B cell (primary cell): ENCODE results near the gene RNF114. TPM values are rescaled to one million over a fixed set of nuclear protein-coding genes. Genes with fewer than 3 reads are reported as not detected.

Experiments used
- ATAC-seq: fragments of 200-7000 bp; cut with Tn5 transposase; one replicate; pipeline ENCODE4 v1.10.0; 2021; ENCODE audit warnings: low read depth, mild to moderate bottlenecking, moderate number of reproducible peaks, moderate library complexity
- CTCF ChIA-PET: fragments of 350-600 bp; sonication (Branson Sonifier 250); formaldehyde crosslinking; loops from one replicate; lab custom pipeline; 2021; ENCODE audit warnings: antibody characterized with exemption, inconsistent platforms; lab: Charles Lee
- POLR2A ChIA-PET: fragments of 350-600 bp; sonication (Branson Sonifier 250); formaldehyde crosslinking; loops from one replicate; lab custom pipeline; 2021; ENCODE audit warnings: antibody characterized with exemption; lab: Charles Lee
- DNase-seq: peaks from one replicate; pipeline ENCODE4 v3.0.0; 2013
- H2AFZ ChIP-seq: 2 replicates; pipeline ENCODE4 v1.6.1; 2012; ENCODE audit warnings: mild to moderate bottlenecking, low read depth, low read length; ENCODE audit not compliant: insufficient read depth, poor library complexity, severe bottlenecking
- H3K27ac ChIP-seq, 2 donors: 1 replicate in 1 of 2; 2 replicates in 1 of 2; pipeline ENCODE4 v1.5.1; 2012 to 2013; ENCODE audit warnings: low read length in 2 of 2, mild to moderate bottlenecking in 2 of 2, moderate library complexity in 1 of 2
- H3K27me3 ChIP-seq, 4 experiments: fragments of 200-600 bp in 1 of 4; sonication (generic) in 1 of 4; replicated peaks in 1 of 4; 1 replicate in 2 of 4; 2 replicates in 2 of 4; pipeline versions ENCODE4 v1.6.1 to v1.7.0; 2013 to 2016; ENCODE audit warnings: low read length in 3 of 4, mild to moderate bottlenecking in 2 of 4, mixed read lengths in 1 of 4, moderate library complexity in 1 of 4; ENCODE audit not compliant: insufficient read depth in 4 of 4, control insufficient read depth in 3 of 4; ENCODE audit errors: control extremely low read depth in 1 of 4
- H3K36me3 ChIP-seq, 2 experiments: replicated peaks in 1 of 2; 1 replicate in 1 of 2; 2 replicates in 1 of 2; pipeline versions ENCODE4 v1.6.1 to v1.7.1; 2013; ENCODE audit warnings: low read length in 1 of 2; ENCODE audit not compliant: insufficient read depth in 2 of 2, control insufficient read depth in 1 of 2; ENCODE audit errors: control extremely low read depth in 1 of 2, extremely low read depth in 1 of 2
- H3K4me1 ChIP-seq, 2 donors: fragments of 200-600 bp in 1 of 2; sonication (generic) in 1 of 2; 1 replicate in 1 of 2; 2 replicates in 1 of 2; pipeline versions ENCODE4 v1.5.1 to v1.6.1; 2013 to 2017; ENCODE audit warnings: low read length in 2 of 2; ENCODE audit not compliant: control insufficient read depth in 2 of 2, insufficient read depth in 2 of 2
- H3K4me2 ChIP-seq: replicated peaks from 2 replicates; pipeline ENCODE3; 2012; ENCODE audit warnings: mild to moderate bottlenecking, low read depth, low read length; ENCODE audit not compliant: poor library complexity, severe bottlenecking
- H3K4me3 ChIP-seq, 5 experiments: fragments of 200-600 bp in 1 of 5; sonication (generic) in 1 of 5; 1 replicate in 3 of 5; 2 replicates in 2 of 5; pipeline versions ENCODE4 v1.5.1 to v1.7.0; 2011 to 2016; ENCODE audit warnings: low read length in 4 of 5, mild to moderate bottlenecking in 4 of 5, low read depth in 2 of 5, control low read depth in 1 of 5, moderate library complexity in 1 of 5; ENCODE audit not compliant: insufficient read depth in 1 of 5; ENCODE audit errors: control extremely low read depth in 1 of 5, extremely low read depth in 1 of 5
- H3K79me2 ChIP-seq: fragments of 200-600 bp; sonication (generic); one replicate; pipeline ENCODE4 v1.6.0; 2016; ENCODE audit warnings: low read length; ENCODE audit not compliant: control insufficient read depth, insufficient read depth
- H3K9ac ChIP-seq: fragments of 200-600 bp; sonication (generic); 2 replicates; pipeline ENCODE4 v1.6.1; 2017; ENCODE audit warnings: mild to moderate bottlenecking, low read length, moderate library complexity
- H3K9me3 ChIP-seq, 3 donors: one replicate each; pipeline versions ENCODE4 v1.6.1 to v1.7.1; 2013; ENCODE audit warnings: low read length in 2 of 3; ENCODE audit not compliant: control insufficient read depth in 2 of 3, insufficient read depth in 1 of 3; ENCODE audit errors: control extremely low read depth in 1 of 3
- H4K20me1 ChIP-seq: 2 replicates; pipeline ENCODE4 v1.6.0; 2012; ENCODE audit warnings: mild to moderate bottlenecking, low read length; ENCODE audit not compliant: insufficient read depth, control insufficient read depth, poor library complexity, severe bottlenecking
- H3K27ac Mint-ChIP-seq: one replicate; pipeline ENCODE4 v1.8.0; 2021; ENCODE audit warnings: mixed read lengths
- H3K27me3 Mint-ChIP-seq: one replicate; pipeline ENCODE4 v1.8.0; 2021; ENCODE audit warnings: mixed read lengths
- H3K4me1 Mint-ChIP-seq: one replicate; pipeline ENCODE4 v1.8.0; 2021; ENCODE audit warnings: mixed read lengths
- H3K4me3 Mint-ChIP-seq: one replicate; pipeline ENCODE4 v1.8.0; 2021; ENCODE audit warnings: mixed read lengths
- H3K9me3 Mint-ChIP-seq: one replicate; pipeline ENCODE4 v1.8.0; 2022; ENCODE audit warnings: mixed read lengths; ENCODE audit not compliant: insufficient read depth
- EZH2 ChIP-seq: IDR thresholded peaks from 2 replicates; pipeline ENCODE4 v1.6.1; 2012; ENCODE audit warnings: borderline replicate concordance, low read depth, mild to moderate bottlenecking, moderate library complexity, low read length; ENCODE audit not compliant: insufficient read depth, poor library complexity, severe bottlenecking
- WGBS: methylation state at CpG from one replicate; pipeline ENCODE4 v1.1.5; 2013; ENCODE audit warnings: missing lambda C conversion rate; ENCODE audit not compliant: insufficient coverage; 5-methylcytosine and 5-hydroxymethylcytosine counted together
- intact Hi-C: fragments of 100-400 bp; cut with micrococcal nuclease; formaldehyde crosslinking; loops from one replicate; pipeline ENCODE4 v1.10.0; 2022
- polyA plus RNA-seq: library from polyadenylated mRNA; depleted of rRNA; stranded (reverse); fragments of >200 nt; gene quantifications from 2 replicates; pipeline ENCODE4 v1.2.3, GENCODE V29; 2012
- total RNA-seq, 2 donors: library from RNA; stranded (reverse); fragments of 120-200 nt in 1 of 2; gene quantifications; 1 replicate in 1 of 2; 2 replicates in 1 of 2; pipeline versions ENCODE4 v1.2.3 to v1.2.4, GENCODE V29; 2013 to 2022
- TF ChIP-seq, protein P1 (sequence below): fragments of 200-600 bp; IDR thresholded peaks from one replicate; pipeline ENCODE4 v1.8.0; 2022; ENCODE audit warnings: antibody characterized with exemption, mild to moderate bottlenecking

The RNF114 gene
- total and polyA plus RNA-seq, 2 donors (not counting 1 experiment from before 2014, with no cell fraction given): 81.7 to 117 TPM

DNA sequence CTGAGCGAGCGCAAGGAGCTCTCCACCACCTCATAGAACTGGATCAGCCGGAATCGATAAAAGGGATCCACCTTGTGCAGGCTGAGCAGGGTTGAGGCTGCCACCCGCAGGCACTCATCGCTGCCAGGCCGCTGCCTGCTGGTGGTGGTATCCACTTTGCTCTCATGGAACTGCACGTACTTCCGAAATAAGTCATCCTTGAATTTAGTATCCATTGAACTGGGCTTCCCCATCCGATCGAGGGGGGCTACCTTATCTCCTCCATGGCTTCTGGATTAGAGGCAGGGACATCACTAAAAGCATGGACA, 28.0 kb upstream of the RNF114 start:
- POLR2A ChIA-PET: no interaction called here
- no peak overlapping the region for H3K4me3 Mint-ChIP-seq

DNA sequence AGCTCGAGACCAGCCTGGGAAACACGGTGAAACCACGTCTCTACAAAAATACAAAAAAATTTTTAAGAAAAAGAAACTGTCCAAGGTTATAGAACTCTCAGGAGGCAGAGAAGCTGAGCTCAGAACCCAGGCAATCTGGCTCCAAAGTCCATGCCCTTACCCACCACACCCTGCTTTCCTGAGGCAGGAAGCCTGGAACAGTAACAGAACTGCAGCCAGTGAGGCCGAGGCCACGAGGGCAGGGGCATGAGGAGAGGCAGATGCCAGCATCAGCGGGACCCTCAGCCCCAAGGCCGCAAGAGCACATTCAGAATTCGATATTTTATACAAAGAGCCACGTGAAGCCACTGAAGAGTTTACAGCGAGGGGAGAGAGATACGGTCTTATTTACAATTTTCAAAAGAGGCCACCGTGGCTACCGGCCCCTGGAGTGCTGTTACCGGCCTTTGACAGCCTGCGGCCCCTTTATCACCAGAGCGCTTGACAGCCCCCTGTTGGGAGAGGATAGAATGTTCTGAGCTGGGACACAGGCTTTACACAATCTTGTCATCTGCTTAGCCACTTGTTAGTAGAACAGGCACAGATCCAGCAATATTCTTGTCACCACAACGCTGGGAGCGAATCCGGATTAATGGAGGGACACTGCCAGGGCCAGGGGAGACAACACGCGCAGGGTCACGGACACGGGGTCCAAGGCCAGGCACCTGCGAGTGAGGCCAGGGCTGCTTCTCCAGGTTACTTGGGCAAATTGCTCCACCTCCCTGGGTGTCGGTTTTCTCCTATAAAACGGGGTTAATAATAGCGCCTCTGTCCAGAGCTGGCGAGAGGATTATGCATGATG, 26.5 kb upstream of the RNF114 start:
- Histone ChIP-seq H3K27me3 (no peaks in the 10 kb centered on the region), H3K9ac (no peak overlapping the region), H2AFZ (no peak overlapping the region), H3K36me3 (peaks cover 0 to 33% of the 10 kb centered on the region in 2 experiments), H3K4me1 (peaks cover 10 to 14% of the 10 kb centered on the region in 2 donors), H3K4me2 (no peak overlapping the region), H3K27ac (no peak overlapping the region), H3K4me3 (no peak overlapping the region), H3K9me3 (no peaks in the 10 kb centered on the region), H4K20me1 (peaks cover 22% of the 10 kb centered on the region), H3K79me2 (peaks cover 64% of the 10 kb centered on the region)
- H3K27me3 Mint-ChIP-seq: no peaks in the 10 kb centered on the region
- ChIA-PET POLR2A (no interaction called here), CTCF (interaction anchor here (0.6 to 1.7 kb wide), 4 partner anchors 10 to 367 kb away, joined by 3 to 5 read pairs (median 4); no protein-coding TSS in a partner anchor)
- TF ChIP-seq, protein P1, sequence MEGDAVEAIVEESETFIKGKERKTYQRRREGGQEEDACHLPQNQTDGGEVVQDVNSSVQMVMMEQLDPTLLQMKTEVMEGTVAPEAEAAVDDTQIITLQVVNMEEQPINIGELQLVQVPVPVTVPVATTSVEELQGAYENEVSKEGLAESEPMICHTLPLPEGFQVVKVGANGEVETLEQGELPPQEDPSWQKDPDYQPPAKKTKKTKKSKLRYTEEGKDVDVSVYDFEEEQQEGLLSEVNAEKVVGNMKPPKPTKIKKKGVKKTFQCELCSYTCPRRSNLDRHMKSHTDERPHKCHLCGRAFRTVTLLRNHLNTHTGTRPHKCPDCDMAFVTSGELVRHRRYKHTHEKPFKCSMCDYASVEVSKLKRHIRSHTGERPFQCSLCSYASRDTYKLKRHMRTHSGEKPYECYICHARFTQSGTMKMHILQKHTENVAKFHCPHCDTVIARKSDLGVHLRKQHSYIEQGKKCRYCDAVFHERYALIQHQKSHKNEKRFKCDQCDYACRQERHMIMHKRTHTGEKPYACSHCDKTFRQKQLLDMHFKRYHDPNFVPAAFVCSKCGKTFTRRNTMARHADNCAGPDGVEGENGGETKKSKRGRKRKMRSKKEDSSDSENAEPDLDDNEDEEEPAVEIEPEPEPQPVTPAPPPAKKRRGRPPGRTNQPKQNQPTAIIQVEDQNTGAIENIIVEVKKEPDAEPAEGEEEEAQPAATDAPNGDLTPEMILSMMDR: no peak
- no peak for TF ChIP-seq EZH2
- 94% methylated on average over 27 of the region's 28 CpGs for WGBS
- H3K9me3 Mint-ChIP-seq: no peaks in the 10 kb centered on the region
- H3K27ac Mint-ChIP-seq: no peak overlapping the region
- intact Hi-C loops: loop anchor here (10.0 kb wide), 1 partner anchor 195 kb away; the partner anchor contains the start of gene B4GALT5
- H3K4me1 Mint-ChIP-seq: peaks cover 18% of the 10 kb centered on the region
- H3K4me3 Mint-ChIP-seq: no peak overlapping the region
- ATAC-seq (no peak), DNase-seq (no peak)

More for the DNA sequence above, 28.0 kb upstream of the RNF114 start:
- no peaks in the 10 kb centered on the region for H3K27me3 Mint-ChIP-seq
- Histone ChIP-seq H2AFZ (no peak overlapping the region), H3K9ac (no peak overlapping the region), H3K4me3 (no peak overlapping the region), H3K9me3 (no peaks in the 10 kb centered on the region), H3K79me2 (peaks cover 49% of the 10 kb centered on the region), H3K36me3 (peaks cover 3 to 42% of the 10 kb centered on the region in 2 experiments), H3K4me1 (peaks cover 0 to under 1% of the 10 kb centered on the region in 2 donors), H4K20me1 (peaks cover 13% of the 10 kb centered on the region), H3K27ac (no peak overlapping the region), H3K27me3 (no peaks in the 10 kb centered on the region), H3K4me2 (no peak overlapping the region)
- TF ChIP-seq EZH2: no peak
- TF ChIP-seq, protein P1: no peak
- peaks cover 4% of the 10 kb centered on the region for H3K4me1 Mint-ChIP-seq
- WGBS: 98% methylated on average over 11 of the region's 11 CpGs
- DNase-seq (no peak), ATAC-seq (no peak)
- no peak overlapping the region for H3K27ac Mint-ChIP-seq
- intact Hi-C loops: no loop called here
- H3K9me3 Mint-ChIP-seq: no peaks in the 10 kb centered on the region
- CTCF ChIA-PET: interaction anchor here (0.9 kb wide), 1 partner anchor 20 kb away, joined by 3 read pairs; no protein-coding TSS in a partner anchor
